HG03139 (cell line): ENCODE measurements around the gene ARL8A.
"Not testable (repeated sequence)": the region's sequence is repeated elsewhere in the genome, so short reads cannot be mapped to it uniquely, and the experiment has no call there.

Experiments
- ATAC-seq: cut with Tn5 transposase; IDR thresholded peaks from one replicate; pipeline ENCODE4 v1.9.1; 2021; ENCODE audit not compliant: unreplicated experiment

The ARL8A gene

GRCh38 chr1:202143011-202143767 lies 1.3 kb downstream of the ARL8A start:
- no peak for ATAC-seq

DNA sequence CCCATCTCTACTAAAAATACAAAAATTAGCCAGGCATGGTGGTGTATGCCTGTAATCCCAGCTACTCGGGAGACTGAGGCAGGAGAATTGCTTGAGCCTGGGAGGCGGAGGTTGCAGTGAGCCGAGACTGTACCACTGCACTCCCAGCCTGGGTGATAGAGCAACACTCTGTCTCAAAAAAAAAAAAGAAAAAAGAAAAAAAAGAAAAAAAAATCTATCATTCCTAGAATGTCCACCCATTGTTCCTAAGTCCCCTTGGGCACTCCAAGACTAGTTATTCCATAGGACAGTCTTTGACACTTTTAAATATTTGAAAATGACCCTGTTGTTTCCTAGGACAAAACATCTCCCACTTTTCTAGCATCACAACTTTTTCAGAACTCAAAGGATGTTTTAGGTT lies 3.1 kb downstream of the ARL8A start:
- not testable (repeated sequence) for ATAC-seq

DNA sequence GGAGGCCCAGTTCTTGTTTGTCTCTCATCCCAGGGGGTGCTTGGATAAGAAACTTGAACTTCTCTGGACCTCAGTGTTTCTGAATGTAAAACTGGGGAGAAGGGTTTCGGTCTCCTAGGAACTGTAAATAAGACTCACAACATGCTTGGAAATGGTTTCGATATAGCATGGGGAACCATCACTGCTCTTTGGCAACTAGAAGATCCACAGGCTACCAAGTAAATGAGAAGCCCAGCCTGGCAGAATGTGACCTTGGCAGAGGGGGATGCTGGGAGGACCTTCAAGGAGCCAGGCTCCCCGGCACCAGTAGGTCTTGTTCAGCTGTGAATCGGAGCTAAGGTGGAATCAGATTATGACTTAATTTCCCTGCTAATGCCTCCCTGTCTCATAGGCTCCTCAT lies 3.7 kb downstream of the ARL8A start:
- no peak for ATAC-seq

- ATAC-seq, result no peak
Observed at GRCh38 chr1:202135221-202135721, 9.3 kb downstream of the ARL8A start.

DNA sequence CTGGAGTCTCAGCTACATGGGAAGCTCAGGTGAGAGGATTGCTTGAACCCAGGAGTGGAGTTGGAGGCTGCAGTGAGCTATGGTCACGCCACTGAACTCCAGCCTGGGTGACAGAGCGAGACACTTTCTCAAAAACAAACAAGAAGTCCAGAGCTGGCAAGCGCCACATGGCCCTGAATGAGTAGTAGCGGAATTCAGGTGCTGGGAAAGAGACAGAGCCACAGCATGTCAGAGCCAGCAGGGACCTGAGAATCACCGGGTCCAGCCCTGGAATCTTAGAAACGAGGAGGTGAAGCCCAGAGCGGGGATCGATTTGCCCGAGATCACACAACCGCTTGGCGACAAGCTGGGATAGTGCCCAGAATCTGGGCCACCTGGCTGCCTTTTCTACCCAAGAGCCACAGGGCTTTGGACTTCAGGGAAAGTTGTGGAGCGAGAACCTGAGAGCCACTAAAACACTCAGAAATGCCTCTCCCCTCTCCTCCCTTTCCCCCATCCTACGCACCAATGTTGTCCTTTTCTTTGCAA lies 9.8 kb downstream of the ARL8A start:
- ATAC-seq, result no peak

GRCh38 chr1:202133989-202134388 lies 10.5 kb downstream of the ARL8A start:
- ATAC-seq, result no peak

- no peak for ATAC-seq
Observed at GRCh38 chr1:202133496-202133895, 11.0 kb downstream of the ARL8A start.

- no peak for ATAC-seq
Observed at GRCh38 chr1:202133001-202133400, 11.5 kb downstream of the ARL8A start.

GRCh38 chr1:202131956-202132821 lies 12.3 kb downstream of the ARL8A start:
- no peak for ATAC-seq

- ATAC-seq, result no peak
Observed at GRCh38 chr1:202130816-202131522, 13.6 kb downstream of the ARL8A start.

DNA sequence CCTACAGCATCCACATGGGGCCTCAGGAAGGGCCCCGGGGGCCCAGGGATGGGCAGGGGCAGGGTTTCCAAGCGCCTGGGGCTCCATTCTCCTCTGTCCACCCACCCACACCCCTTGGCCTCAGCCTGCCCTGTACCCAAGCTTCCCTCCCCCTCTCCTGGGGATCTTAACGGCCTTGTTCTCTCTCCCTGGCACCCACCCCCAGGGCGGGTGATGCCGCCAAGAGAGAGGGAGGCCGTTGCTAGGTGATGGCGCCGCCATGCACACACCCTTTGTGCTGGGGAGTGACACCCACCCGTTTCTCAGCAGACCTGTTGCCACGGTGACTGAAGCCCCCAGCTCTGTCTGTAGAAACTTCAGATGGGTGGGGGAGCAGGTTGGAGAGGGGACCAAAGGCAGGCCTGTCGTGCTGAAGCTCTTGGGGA lies 14.2 kb downstream of the ARL8A start:
- ATAC-seq, result no peak

GRCh38 chr1:202129453-202130296 lies 14.9 kb downstream of the ARL8A start:
- no peak for ATAC-seq

- no peak for ATAC-seq
Observed at GRCh38 chr1:202127836-202128622, 16.5 kb downstream of the ARL8A start.

DNA sequence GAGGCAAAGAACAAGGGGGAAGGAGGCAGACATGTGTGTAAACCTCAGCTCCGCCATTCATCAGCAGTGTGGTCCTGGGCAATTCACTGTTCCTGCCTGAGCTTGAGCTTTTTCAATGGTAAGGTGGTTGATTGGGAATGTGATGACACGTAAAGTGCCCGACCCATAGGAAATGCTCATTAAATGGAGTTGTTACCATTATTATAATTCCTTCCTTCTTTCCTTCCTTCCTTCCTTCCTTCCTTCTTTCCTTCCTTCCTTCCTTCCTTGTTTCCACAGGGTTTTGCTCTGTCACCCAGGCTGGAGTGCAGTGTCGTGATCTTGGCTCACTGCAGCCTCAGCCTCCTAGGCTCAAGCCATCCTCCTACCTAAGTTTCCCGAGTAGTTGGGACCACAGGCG lies 17.5 kb downstream of the ARL8A start:
- ATAC-seq, result no peak

DNA sequence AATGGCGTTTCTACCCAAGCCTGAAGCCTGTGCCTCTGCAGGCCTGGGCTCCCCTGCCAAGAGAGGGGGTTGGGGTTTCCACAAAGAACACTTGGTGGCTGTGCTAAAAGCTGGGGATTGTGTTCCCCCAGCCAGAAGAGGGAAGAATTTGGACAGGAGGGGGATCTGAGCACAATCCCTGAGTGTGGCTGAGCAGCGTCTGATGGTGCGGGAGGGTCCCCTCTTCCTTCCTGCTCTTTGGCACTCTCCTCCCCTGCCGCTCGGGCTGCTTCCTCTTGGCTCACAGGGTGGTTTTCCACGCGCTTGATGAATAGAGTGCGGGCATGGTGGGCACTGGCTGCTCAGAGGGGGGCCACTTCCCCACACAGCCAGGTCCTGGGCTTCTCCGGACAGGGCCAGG lies 18.1 kb downstream of the ARL8A start:
- no peak for ATAC-seq

DNA sequence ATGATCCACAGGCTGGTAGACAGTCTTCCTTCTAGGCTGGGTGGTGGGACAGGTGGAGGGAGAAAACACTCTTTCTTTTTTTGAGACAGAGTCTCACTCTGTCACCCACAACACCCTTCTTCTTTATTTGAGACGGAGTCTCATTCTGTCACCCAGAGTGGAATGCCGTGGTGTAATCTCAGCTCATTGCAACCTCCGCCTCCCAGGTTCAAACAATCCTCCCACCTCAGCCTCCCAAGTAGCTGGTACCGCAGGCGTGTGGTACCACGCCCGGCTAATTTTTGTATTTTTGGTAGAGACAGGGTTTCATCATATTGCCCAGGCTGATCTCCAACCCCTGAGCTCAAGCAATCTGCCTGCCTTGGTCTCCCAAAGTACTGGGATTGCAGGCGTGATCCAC lies 18.9 kb downstream of the ARL8A start:
- no peak for ATAC-seq

GRCh38 chr1:202124142-202124541 lies 20.4 kb downstream of the ARL8A start:
- no peak for ATAC-seq

- ATAC-seq, result no peak
Observed at GRCh38 chr1:202123336-202123813, 21.2 kb downstream of the ARL8A start.

DNA sequence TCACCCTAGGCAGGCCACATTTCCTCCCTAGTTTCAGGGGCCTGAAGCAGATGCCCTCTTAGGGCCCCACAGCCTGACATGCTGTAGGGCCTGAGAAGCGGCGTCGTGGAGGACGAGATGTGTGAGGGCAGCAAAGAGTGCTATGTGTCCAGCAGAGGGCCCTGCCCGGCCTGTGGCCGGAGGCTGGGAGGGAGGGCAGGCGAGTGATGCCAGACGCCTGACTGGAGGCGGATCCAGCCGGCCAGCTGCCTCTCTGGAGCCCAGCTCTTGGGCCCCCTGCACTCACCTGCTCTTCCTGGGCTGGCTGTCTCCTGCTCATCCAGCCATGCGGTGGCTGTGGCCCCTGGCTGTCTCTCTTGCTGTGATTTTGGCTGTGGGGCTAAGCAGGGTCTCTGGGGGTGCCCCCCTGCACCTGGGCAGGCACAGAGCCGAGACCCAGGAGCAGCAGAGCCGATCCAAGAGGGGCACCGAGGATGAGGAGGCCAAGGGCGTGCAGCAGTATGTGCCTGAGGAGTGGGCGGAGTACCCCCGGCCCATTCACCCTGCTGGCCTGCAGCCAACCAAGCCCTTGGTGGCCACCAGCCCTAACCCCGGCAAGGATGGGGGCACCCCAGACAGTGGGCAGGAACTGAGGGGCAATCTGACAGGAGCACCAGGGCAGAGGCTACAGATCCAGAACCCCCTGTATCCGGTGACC lies 21.8 kb downstream of the ARL8A start, which contains the start of gene GPR37L1:
TSS of gene GPR37L1 (plus strand) at position 279 of the 697 bp plus-strand sequence. CDS start at position 326, 47 bp downstream.
- no peak for ATAC-seq
